ENCODE results near the gene NBEAL2.

NBEAL2 gene

GRCh38 chr3:47042231-47042791 lies 62.8 kb downstream of the NBEAL2 start:
- no peak for DNase-seq (ENCODE audit: low spot score)

GRCh38 chr3:47047069-47047468 lies 67.6 kb downstream of the NBEAL2 start:
- no peak for DNase-seq (ENCODE audit: low spot score)

- no peak for DNase-seq (ENCODE audit: low spot score)
Observed at GRCh38 chr3:47047673-47048072, 68.2 kb downstream of the NBEAL2 start.

- no peak for DNase-seq (ENCODE audit: low spot score)
Observed at GRCh38 chr3:47054412-47054811, 74.9 kb downstream of the NBEAL2 start.

GRCh38 chr3:47056705-47057104 lies 77.2 kb downstream of the NBEAL2 start:
- no peak for DNase-seq (ENCODE audit: low spot score)

GRCh38 chr3:47057212-47057671 lies 77.8 kb downstream of the NBEAL2 start:
- DNase-seq (ENCODE audit: low spot score): peak; percentile 16

Measured in AG20443 (cell line).